GM10266 (cell line): Measurements from ENCODE around the gene OR12D3.

Source experiments
- DNase-seq: peaks from one replicate; pipeline ENCODE4 v3.0.0; 2012; ENCODE audit errors: extremely low spot score
- CTCF ChIP-seq: IDR thresholded peaks from 2 replicates; pipeline ENCODE4 v1.5.1; 2012; ENCODE audit warnings: mild to moderate bottlenecking, low read depth; ENCODE audit not compliant: control insufficient read depth, insufficient read depth; ENCODE audit errors: missing control alignments

Gene OR12D3

GRCh38 chr6:29336269-29336668 lies 38.8 kb downstream of the OR12D3 start:
- TF ChIP-seq CTCF: no peak
- no peak for DNase-seq

- DNase-seq: no peak
- TF ChIP-seq CTCF: no peak
Measured at GRCh38 chr6:29332676-29333075, 42.4 kb downstream of the OR12D3 start.

GRCh38 chr6:29325777-29326176 lies 49.3 kb downstream of the OR12D3 start:
- no peak for DNase-seq
- TF ChIP-seq CTCF: no peak
